SK-N-SH (cell line): ENCODE data around the gene ZNF550. TPM values are rescaled to one million over a fixed set of nuclear protein-coding genes. Genes with fewer than 3 reads are reported as not detected.

Source experiments
- CTCF ChIA-PET: fragments of 300-600, 350-600 bp; formaldehyde crosslinking; extraction: SDS; loops from one replicate; lab custom pipeline; 2021; lab: Yijun Ruan, JAX
- POLR2A ChIA-PET: fragments of 350-600 bp; sonication (Branson Sonifier 250); formaldehyde crosslinking; extraction: SDS; loops from one replicate; lab custom pipeline; 2020; ENCODE audit warnings: antibody characterized with exemption, inconsistent platforms; lab: Yijun Ruan, JAX
- DNase-seq: peaks from one replicate; pipeline ENCODE4 v3.0.0; 2012
- H2AFZ ChIP-seq: fragments of 200-600 bp; sonication (generic); 2 replicates; pipeline ENCODE4 v1.8.1; 2016; ENCODE audit warnings: antibody characterized with exemption, mild to moderate bottlenecking, low read depth
- H3F3A ChIP-seq: fragments of 200-600 bp; sonication (generic); replicated peaks from 2 replicates; pipeline ENCODE3; 2016; ENCODE audit warnings: antibody characterized with exemption, mild to moderate bottlenecking; ENCODE audit not compliant: insufficient read depth
- H3K27ac ChIP-seq, 2 experiments: fragments of 200-500 bp in 1 of 2; fragments of 200-600 bp in 1 of 2; sonication (Bioruptor generic) in 1 of 2; sonication (generic), shearing (Covaris generic) in 1 of 2; 2 replicates each; pipeline versions ENCODE4 v1.5.1 to v1.6.1; 2014 to 2016; ENCODE audit warnings: low read depth in 2 of 2, inconsistent platforms in 1 of 2, low read length in 1 of 2, mild to moderate bottlenecking in 1 of 2, mixed read lengths in 1 of 2
- H3K27me3 ChIP-seq: fragments of 200-600 bp; sonication (generic), shearing (Covaris generic); 2 replicates; pipeline ENCODE4 v1.6.1; 2016; ENCODE audit warnings: mixed run types; ENCODE audit not compliant: insufficient read depth
- H3K36me3 ChIP-seq, 2 experiments: fragments of 200-500 bp in 1 of 2; fragments of 200-600 bp in 1 of 2; sonication (Bioruptor generic) in 1 of 2; sonication (generic) in 1 of 2; replicated peaks in 1 of 2; 2 replicates each; pipeline versions ENCODE3 to v1.5.1; 2014 to 2016; ENCODE audit warnings: low read length in 1 of 2, mild to moderate bottlenecking in 1 of 2; ENCODE audit not compliant: insufficient read depth in 2 of 2, control insufficient read depth in 1 of 2
- H3K4me1 ChIP-seq, 2 experiments: fragments of 200-500 bp in 1 of 2; fragments of 200-600 bp in 1 of 2; sonication (Bioruptor generic) in 1 of 2; sonication (generic), shearing (Covaris generic) in 1 of 2; 2 replicates each; pipeline versions ENCODE4 v1.5.1 to v1.6.1; 2014 to 2016; ENCODE audit warnings: low read depth in 1 of 2, low read length in 1 of 2, mixed run types in 1 of 2; ENCODE audit not compliant: insufficient read depth in 2 of 2, control insufficient read depth in 1 of 2
- H3K4me2 ChIP-seq: fragments of 200-600 bp; sonication (generic), shearing (Covaris generic); 2 replicates; pipeline ENCODE4 v1.6.1; 2017; ENCODE audit warnings: mixed run types
- H3K4me3 ChIP-seq, 2 experiments: fragments of 200-500 bp in 1 of 2; fragments of 200-600 bp in 1 of 2; sonication (Bioruptor generic) in 1 of 2; sonication (generic), shearing (Covaris generic) in 1 of 2; 2 replicates each; pipeline versions ENCODE4 v1.5.1 to v1.8.1; 2014 to 2016; ENCODE audit warnings: low read depth in 2 of 2, inconsistent platforms in 1 of 2, low read length in 1 of 2, mild to moderate bottlenecking in 1 of 2, mixed read lengths in 1 of 2, moderate library complexity in 1 of 2
- H3K79me2 ChIP-seq: fragments of 200-600 bp; sonication (generic); 2 replicates; pipeline ENCODE4 v1.8.1; 2017; ENCODE audit warnings: mild to moderate bottlenecking; ENCODE audit not compliant: insufficient read depth
- H3K9ac ChIP-seq: fragments of 200-600 bp; sonication (generic); 2 replicates; pipeline ENCODE4 v1.6.1; 2017; ENCODE audit warnings: mixed run types
- H3K9me2 ChIP-seq: fragments of 200-600 bp; sonication (generic); 2 replicates; pipeline ENCODE4 v1.6.1; 2017; ENCODE audit warnings: mixed run types
- H3K9me3 ChIP-seq: fragments of 200-600 bp; sonication (generic); 2 replicates; pipeline ENCODE4 v1.6.1; 2017; ENCODE audit warnings: mixed run types, mild to moderate bottlenecking, moderate library complexity
- H4K20me1 ChIP-seq: fragments of 200-600 bp; sonication (generic); 2 replicates; pipeline ENCODE4 v1.6.1; 2017; ENCODE audit warnings: mild to moderate bottlenecking, mixed run types; ENCODE audit not compliant: insufficient read depth
- ELF1 ChIP-seq: IDR thresholded peaks from 2 replicates; pipeline ENCODE4 v1.4.0; 2012
- EP300 ChIP-seq, 2 experiments: IDR thresholded peaks; 2 replicates each; pipeline versions ENCODE4 v1.4.0 to v1.6.1; 2012; ENCODE audit warnings: borderline replicate concordance in 1 of 2, low read depth in 1 of 2, low read length in 1 of 2
- EZH2phosphoT487 ChIP-seq: fragments of 200-600 bp; sonication (generic); IDR thresholded peaks from 2 replicates; pipeline ENCODE4 v1.6.1; 2017; ENCODE audit warnings: low read depth, mixed run types, mild to moderate bottlenecking, antibody characterized with exemption, moderate library complexity, borderline replicate concordance
- FOSL2 ChIP-seq: IDR thresholded peaks from 2 replicates; pipeline ENCODE4 v1.4.0; 2012; ENCODE audit warnings: low read depth, mild to moderate bottlenecking, moderate library complexity, borderline replicate concordance
- FOXJ3 ChIP-seq: sonication (generic); formaldehyde crosslinking; IDR thresholded peaks from 2 replicates; pipeline ENCODE4 v1.5.1; 2020; ENCODE audit warnings: mild to moderate bottlenecking, missing genetic modification reagents
- FOXM1 ChIP-seq: IDR thresholded peaks from 2 replicates; pipeline ENCODE4 v1.4.0; 2012; ENCODE audit warnings: low read depth, mild to moderate bottlenecking
- GATA2 ChIP-seq: sonication (generic); formaldehyde crosslinking; IDR thresholded peaks from 2 replicates; pipeline ENCODE4 v1.5.0; 2020; ENCODE audit warnings: mild to moderate bottlenecking, missing genetic modification reagents
- JUND ChIP-seq: IDR thresholded peaks from 2 replicates; pipeline ENCODE4 v1.4.0; 2012
- MEF2A ChIP-seq: IDR thresholded peaks from 2 replicates; pipeline ENCODE4 v1.4.0; 2012; ENCODE audit warnings: low read depth, borderline replicate concordance
- MXI1 ChIP-seq: IDR thresholded peaks from 2 replicates; pipeline ENCODE4 v1.6.1; 2012; ENCODE audit warnings: mild to moderate bottlenecking, low read depth, low read length, improper control_type of control experiment
- NFIC ChIP-seq: IDR thresholded peaks from 2 replicates; pipeline ENCODE4 v1.4.0; 2012; ENCODE audit warnings: borderline replicate concordance
- NRF1 ChIP-seq: IDR thresholded peaks from 2 replicates; pipeline ENCODE4 v1.6.1; 2012; ENCODE audit warnings: low read depth, mild to moderate bottlenecking, low read length
- POLR2AphosphoS5 ChIP-seq: IDR thresholded peaks from 2 replicates; pipeline ENCODE4 v1.6.1; 2012; ENCODE audit warnings: low read depth, low read length
- RAD21 ChIP-seq: IDR thresholded peaks from 2 replicates; pipeline ENCODE4 v1.6.1; 2012; ENCODE audit warnings: mild to moderate bottlenecking, low read length
- RCOR1 ChIP-seq: fragments of 150-350 bp; IDR thresholded peaks from 2 replicates; pipeline ENCODE4 v1.6.1; 2017; ENCODE audit warnings: antibody characterized with exemption, low read length
- RFX5 ChIP-seq: IDR thresholded peaks from 2 replicates; pipeline ENCODE4 v1.6.1; 2012; ENCODE audit warnings: mild to moderate bottlenecking, improper control_type of control experiment, low read length
- RXRA ChIP-seq: IDR thresholded peaks from 2 replicates; pipeline ENCODE4 v1.4.0; 2012; ENCODE audit warnings: low read depth, mild to moderate bottlenecking, borderline replicate concordance
- TCF12 ChIP-seq: IDR thresholded peaks from 2 replicates; pipeline ENCODE4 v1.4.0; 2012
- TEAD4 ChIP-seq: IDR thresholded peaks from 2 replicates; pipeline ENCODE4 v1.4.0; 2012; ENCODE audit warnings: mild to moderate bottlenecking, borderline replicate concordance; ENCODE audit not compliant: insufficient read depth
- USF2 ChIP-seq: fragments of 150-350 bp; IDR thresholded peaks from 2 replicates; pipeline ENCODE4 v1.6.1; 2017; ENCODE audit warnings: antibody characterized with exemption, low read length, low read depth, borderline replicate concordance
- YY1 ChIP-seq: IDR thresholded peaks from 2 replicates; pipeline ENCODE4 v1.4.0; 2012; ENCODE audit warnings: low read depth, mild to moderate bottlenecking
- WGBS: methylation state at CpG from one replicate; pipeline ENCODE4 v1.1.6; 2017; ENCODE audit warnings: low lambda C conversion rate; 5-methylcytosine and 5-hydroxymethylcytosine counted together
- polyA plus RNA-seq, 3 experiments: library from polyadenylated mRNA; depleted of rRNA; stranded (reverse); fragments of >200 nt; gene quantifications; 2 replicates each; pipeline ENCODE4 v1.2.3, GENCODE V29; 2012
- TF ChIP-seq, protein P1 (sequence below): fragments of 150-350 bp; IDR thresholded peaks from 2 replicates; pipeline ENCODE4 v1.6.1; 2016; ENCODE audit warnings: mild to moderate bottlenecking, low read depth, low read length
- TF ChIP-seq, protein P2 (sequence below): IDR thresholded peaks from 2 replicates; pipeline ENCODE4; 2012
- TF ChIP-seq, protein P3 (sequence below): IDR thresholded peaks from 2 replicates; pipeline ENCODE4 v1.4.0; 2012; ENCODE audit warnings: low read depth, borderline replicate concordance
- TF ChIP-seq, protein P4 (sequence below): IDR thresholded peaks from 2 replicates; pipeline ENCODE4 v1.4.0; 2012; ENCODE audit warnings: low read depth, borderline replicate concordance

The ZNF550 gene
- polyA plus RNA-seq, 1 of the 3 experiments (the other 2 are of a cell fraction) = 5.7 TPM

- ChIA-PET POLR2A (no interaction called here), CTCF (no interaction called here)
- Histone ChIP-seq H2AFZ (peak within 1 kb of the TSS; percentile 96), H3K4me1 (peaks cover 0 to 6% of the 10 kb centered on the region in 2 experiments; a peak in 1 of 4 replicates), H3K9me2 (no peaks in the 10 kb centered on the region), H3K27me3 (no peaks in the 10 kb centered on the region), H4K20me1 (no peaks in the 10 kb centered on the region), H3K4me2 (peak within 1 kb of the TSS; percentile 94), H3K79me2 (peaks cover 42% of the 10 kb centered on the region), H3K36me3 (peaks cover 16 to 20% of the 10 kb centered on the region in 2 experiments), H3K4me3 (peak within 1 kb of the TSS; percentile 83 to 97), H3K27ac (peak within 1 kb of the TSS; percentile 53 to 81; a peak in 3 of 4 replicates), H3K9ac (peak within 1 kb of the TSS; percentile 85), H3F3A (no peaks in the 10 kb centered on the region), H3K9me3 (0 out of 2 replicates have a peak, but pooled peaks cover 3% of the 10 kb centered on the region)
- DNase-seq = peak; percentile 92
- WGBS = 6% methylated on average over 24 of the region's 64 CpGs
- TF ChIP-seq ELF1 (peak; percentile 79), USF2 (no peak), FOXJ3 (CRISPR knock-in tag) (no peak), EP300 (IDR thresholded peaks at IDR 0.05; ENCODE audit: borderline replicate concordance in 1 of 2, low read depth in 1 of 2, low read length in 1 of 2) (no peak), RAD21 (no peak), POLR2AphosphoS5 (no peak), MXI1 (peak; percentile 87), RFX5 (no peak), RXRA (no peak), MEF2A (no peak), FOXM1 (no peak), TEAD4 (no peak), YY1 (peak; percentile 66; the same call in 1 of the 2 replicates), FOSL2 (no peak), NFIC (peak; percentile 53; the same call in 1 of the 2 replicates), NRF1 (peak; percentile 48; the same call in 1 of the 2 replicates), GATA2 (CRISPR knock-in tag) (no peak), EZH2phosphoT487 (no peak), JUND (no peak), TCF12 (no peak), RCOR1 (0 out of 2 replicates have a peak, but pooled peaks have one; percentile 12)
- TF ChIP-seq, protein P1, sequence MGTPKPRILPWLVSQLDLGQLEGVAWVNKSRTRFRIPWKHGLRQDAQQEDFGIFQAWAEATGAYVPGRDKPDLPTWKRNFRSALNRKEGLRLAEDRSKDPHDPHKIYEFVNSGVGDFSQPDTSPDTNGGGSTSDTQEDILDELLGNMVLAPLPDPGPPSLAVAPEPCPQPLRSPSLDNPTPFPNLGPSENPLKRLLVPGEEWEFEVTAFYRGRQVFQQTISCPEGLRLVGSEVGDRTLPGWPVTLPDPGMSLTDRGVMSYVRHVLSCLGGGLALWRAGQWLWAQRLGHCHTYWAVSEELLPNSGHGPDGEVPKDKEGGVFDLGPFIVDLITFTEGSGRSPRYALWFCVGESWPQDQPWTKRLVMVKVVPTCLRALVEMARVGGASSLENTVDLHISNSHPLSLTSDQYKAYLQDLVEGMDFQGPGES = no peak; the same call in 1 of the 2 replicates
- TF ChIP-seq, protein P2, sequence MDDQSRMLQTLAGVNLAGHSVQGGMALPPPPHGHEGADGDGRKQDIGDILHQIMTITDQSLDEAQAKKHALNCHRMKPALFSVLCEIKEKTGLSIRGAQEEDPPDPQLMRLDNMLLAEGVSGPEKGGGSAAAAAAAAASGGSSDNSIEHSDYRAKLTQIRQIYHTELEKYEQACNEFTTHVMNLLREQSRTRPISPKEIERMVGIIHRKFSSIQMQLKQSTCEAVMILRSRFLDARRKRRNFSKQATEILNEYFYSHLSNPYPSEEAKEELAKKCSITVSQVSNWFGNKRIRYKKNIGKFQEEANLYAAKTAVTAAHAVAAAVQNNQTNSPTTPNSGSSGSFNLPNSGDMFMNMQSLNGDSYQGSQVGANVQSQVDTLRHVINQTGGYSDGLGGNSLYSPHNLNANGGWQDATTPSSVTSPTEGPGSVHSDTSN = no peak
- TF ChIP-seq, protein P3, sequence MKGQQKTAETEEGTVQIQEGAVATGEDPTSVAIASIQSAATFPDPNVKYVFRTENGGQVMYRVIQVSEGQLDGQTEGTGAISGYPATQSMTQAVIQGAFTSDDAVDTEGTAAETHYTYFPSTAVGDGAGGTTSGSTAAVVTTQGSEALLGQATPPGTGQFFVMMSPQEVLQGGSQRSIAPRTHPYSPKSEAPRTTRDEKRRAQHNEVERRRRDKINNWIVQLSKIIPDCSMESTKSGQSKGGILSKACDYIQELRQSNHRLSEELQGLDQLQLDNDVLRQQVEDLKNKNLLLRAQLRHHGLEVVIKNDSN = no peak
- TF ChIP-seq, protein P4, sequence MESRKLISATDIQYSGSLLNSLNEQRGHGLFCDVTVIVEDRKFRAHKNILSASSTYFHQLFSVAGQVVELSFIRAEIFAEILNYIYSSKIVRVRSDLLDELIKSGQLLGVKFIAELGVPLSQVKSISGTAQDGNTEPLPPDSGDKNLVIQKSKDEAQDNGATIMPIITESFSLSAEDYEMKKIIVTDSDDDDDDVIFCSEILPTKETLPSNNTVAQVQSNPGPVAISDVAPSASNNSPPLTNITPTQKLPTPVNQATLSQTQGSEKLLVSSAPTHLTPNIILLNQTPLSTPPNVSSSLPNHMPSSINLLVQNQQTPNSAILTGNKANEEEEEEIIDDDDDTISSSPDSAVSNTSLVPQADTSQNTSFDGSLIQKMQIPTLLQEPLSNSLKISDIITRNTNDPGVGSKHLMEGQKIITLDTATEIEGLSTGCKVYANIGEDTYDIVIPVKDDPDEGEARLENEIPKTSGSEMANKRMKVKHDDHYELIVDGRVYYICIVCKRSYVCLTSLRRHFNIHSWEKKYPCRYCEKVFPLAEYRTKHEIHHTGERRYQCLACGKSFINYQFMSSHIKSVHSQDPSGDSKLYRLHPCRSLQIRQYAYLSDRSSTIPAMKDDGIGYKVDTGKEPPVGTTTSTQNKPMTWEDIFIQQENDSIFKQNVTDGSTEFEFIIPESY = no peak
These were observed 32.4 kb downstream of the ZNF550 start, which contains the start of gene ZNF549 for GRCh38 chr19:57527136-57527881. Gene ZNF549 (plus strand): TSS chr19:57527356. CDS start chr19:57527574, 218 bp downstream.
